ENCODE results near the gene CIAO3. TPM values are rescaled to one million over a fixed set of nuclear protein-coding genes. Genes with fewer than 3 reads are reported as not detected.
"Not testable (repeated sequence)": the region's sequence is repeated elsewhere in the genome, so short reads cannot be mapped to it uniquely, and the experiment has no call there.

CIAO3 gene
- polyA plus RNA-seq, 3 donors from 2014 or later, result 4.6 to 25.5 (median 17.5) TPM

DNA sequence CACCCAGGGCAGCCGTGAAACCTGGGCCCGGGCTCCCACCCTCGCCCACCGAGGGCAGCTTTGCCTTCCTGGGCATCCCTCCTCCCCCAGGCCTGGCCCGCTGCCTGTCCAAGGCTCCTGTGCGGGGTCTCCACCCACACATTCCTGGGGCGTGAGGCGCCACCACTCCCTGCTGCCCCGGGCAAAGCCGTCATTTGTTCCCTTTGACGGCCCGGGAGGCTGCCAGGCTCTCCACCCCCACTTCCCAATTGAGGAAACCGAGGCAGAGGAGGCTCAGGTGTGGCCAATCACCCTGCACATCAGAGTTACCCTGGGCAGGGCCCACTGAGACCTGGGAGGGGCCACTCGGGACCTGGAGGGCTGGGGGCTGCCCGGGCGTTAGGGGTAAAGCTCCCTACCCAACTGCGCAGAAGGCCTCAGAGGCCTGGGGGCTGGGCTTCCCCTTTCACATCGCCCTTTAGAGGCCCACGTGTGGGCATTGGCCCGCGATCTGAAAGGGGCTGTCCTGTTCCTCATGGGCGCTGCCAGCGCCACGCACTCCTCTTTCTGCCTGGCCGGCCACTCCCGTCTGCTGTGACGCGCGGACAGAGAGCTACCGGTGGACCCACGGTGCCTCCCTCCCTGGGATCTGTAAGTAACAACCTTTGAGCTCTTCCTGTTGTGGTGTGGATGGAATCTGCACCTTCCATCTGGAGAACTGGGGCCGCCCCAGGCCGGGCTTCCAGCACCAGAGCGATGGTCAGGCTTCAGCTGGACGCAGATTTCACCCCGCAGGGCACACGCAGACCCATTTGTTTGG, 19.9 kb upstream of the CIAO3 start, which contains the start of gene MSLN:
Gene MSLN, plus strand, starts transcription at position 190 of the 799 bp plus-strand sequence. CDS start 1,947 bp downstream, outside the sequence.
- Mint-ChIP-seq H3K4me3 (no peak within 1 kb of the TSS), H3K9me3 (no peaks in the 10 kb centered on the region), H3K27ac (no peak within 1 kb of the TSS), H3K27me3 (ENCODE audit: low read depth in 3 of 3) (no peaks in the 10 kb centered on the region), H3K36me3 (no peaks in the 10 kb centered on the region), H3K4me1 (no peaks in the 10 kb centered on the region)
- no peak for DNase-seq

DNA sequence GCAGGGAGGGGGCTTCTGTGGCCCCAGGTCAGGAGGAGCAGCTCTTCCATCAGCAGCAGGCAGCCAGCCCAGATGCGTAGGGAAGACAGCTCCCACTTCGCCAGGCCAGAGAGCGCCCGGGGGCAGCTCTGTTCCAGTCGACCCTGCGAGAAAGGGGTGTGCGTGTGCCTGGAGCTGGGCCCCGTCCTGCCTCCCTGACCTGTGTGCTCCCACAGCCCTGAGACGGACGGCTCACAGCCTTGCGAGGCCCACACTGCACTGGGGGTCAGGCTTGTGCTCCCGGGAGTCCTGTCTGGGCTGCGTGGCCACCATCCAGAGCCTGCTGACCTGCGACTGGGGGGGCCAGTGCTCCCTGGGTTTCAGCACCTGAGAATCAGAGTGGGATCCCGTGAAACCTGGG, 19.3 kb upstream of the CIAO3 start:
- Mint-ChIP-seq H3K36me3 (no peaks in the 10 kb centered on the region), H3K27ac (no peak overlapping the region), H3K4me3 (no peak overlapping the region), H3K27me3 (ENCODE audit: low read depth in 3 of 3) (no peaks in the 10 kb centered on the region), H3K9me3 (no peaks in the 10 kb centered on the region), H3K4me1 (no peaks in the 10 kb centered on the region)
- no peak for DNase-seq

DNA sequence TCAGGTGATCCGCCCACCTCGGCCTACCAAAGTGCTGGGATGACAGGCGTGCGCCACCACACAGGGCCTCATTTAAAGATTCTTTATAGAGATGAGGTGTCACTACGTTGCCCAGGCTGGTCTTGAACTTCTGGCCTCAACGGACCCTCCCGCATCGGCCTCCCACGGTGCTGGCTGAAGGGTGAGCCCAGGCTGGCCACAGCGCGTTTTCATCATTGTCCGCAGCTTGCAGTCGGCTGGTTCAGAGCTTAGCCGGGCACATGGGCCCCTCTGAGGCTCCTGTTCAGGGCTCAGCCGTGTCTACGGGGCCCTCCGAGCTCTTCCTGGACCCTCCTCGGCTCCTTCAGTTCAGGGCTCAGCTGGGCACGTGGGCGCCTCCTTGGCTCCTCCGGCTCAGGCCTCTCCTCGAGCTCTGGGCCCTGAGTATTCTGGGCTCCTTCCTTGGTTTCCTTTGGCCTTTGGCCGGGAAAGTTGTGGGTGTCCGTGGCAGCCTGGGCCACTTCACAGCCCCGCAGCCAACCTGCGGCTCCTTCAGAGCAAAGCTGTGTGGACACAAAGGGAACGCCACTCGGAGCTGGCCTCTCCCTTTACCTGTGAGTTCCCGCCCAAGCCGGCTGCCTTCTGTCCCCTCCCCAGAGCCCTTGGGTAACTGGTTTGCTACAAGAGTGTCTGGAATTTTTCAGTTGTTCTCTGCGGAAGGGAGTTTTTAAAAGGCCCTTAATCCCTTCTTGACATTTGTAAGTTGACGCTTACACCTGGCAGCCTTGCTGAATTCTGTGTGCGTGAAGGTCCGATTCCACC, 18.5 kb upstream of the CIAO3 start:
- Mint-ChIP-seq H3K4me1 (no peaks in the 10 kb centered on the region), H3K9me3 (no peaks in the 10 kb centered on the region), H3K27me3 (ENCODE audit: low read depth in 3 of 3) (no peaks in the 10 kb centered on the region), H3K27ac (no peak overlapping the region), H3K36me3 (no peaks in the 10 kb centered on the region), H3K4me3 (no peak overlapping the region)
- DNase-seq, result no peak

DNA sequence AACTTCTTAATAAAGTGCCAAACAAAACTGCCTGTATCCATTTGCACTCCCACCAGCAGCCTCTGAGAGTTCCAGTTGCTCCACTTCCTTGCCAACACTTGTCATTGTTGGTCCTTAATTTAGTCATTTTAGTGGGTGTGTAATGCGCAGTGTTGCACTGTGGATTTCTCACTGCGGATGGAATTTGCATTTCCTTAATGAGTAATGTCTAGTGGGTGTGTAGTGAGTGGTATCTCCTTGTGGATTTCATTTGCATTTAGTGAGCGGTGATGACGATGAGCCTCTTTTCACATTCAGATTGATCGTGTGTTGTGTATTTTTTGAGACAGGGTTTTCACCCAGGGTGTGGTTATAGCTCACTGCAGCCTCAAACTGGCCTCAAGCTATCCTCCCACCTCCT, 15.6 kb upstream of the CIAO3 start:
- no peak for DNase-seq
- H3K27ac Mint-ChIP-seq, result no peak overlapping the region
- H3K4me3 Mint-ChIP-seq, result no peak overlapping the region
- no peaks in the 10 kb centered on the region for H3K9me3 Mint-ChIP-seq
- no peaks in the 10 kb centered on the region for H3K4me1 Mint-ChIP-seq
- H3K36me3 Mint-ChIP-seq, result no peaks in the 10 kb centered on the region
- peaks cover 0 to 4% (median 0%) of the 10 kb centered on the region in 3 donors for H3K27me3 Mint-ChIP-seq (ENCODE audit: low read depth in 3 of 3)

DNA sequence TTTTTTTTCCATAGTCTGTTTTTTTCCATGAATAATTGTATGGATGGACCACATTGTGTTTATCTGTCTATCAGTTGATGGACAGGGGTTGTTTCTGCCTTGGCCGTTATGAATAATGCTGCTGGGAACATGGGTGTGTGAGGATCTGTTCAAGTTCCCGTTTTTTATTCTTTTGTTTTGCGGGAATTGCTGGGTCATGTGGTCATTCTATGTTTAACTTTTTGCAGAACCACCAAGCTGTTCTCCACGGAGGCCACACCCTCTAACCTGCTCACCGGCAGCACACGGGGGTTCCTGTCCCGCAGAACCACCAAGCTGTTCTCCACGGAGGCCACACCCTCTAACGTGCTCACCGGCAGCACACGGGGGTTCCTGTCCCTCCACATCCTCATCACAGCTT, 13.9 kb upstream of the CIAO3 start:
- Mint-ChIP-seq H3K9me3 (no peaks in the 10 kb centered on the region), H3K27me3 (ENCODE audit: low read depth in 3 of 3) (peaks cover 0 to 5% (median 0%) of the 10 kb centered on the region in 3 donors), H3K27ac (no peak overlapping the region), H3K36me3 (no peaks in the 10 kb centered on the region), H3K4me3 (no peak overlapping the region), H3K4me1 (no peaks in the 10 kb centered on the region)
- DNase-seq, result no peak

DNA sequence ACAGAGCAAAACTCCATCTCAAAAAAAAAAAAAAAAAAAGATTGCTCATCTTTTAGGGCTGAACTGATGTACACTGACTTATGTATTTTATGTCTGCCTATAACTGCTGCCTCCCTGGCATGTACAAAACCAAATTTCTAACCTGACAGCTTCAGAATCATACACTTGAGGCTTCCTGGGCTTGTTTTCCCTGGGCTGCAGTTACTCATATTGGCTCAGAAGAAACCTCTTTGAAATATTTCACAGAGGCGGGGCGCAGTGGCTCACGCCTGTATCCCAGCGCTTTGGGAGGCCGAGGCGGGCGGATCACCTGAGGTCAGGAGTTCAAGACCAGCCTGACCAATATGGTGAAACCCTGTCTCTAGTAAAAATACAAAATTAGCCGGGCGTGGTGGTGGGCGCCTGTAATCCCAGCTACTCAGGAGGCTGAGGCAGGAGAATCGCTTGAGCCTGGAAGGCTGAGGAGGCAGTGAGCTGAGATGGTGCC, 13.4 kb upstream of the CIAO3 start:
- H3K4me3 Mint-ChIP-seq; H3K9me3 Mint-ChIP-seq; DNase-seq; H3K27ac Mint-ChIP-seq; H3K4me1 Mint-ChIP-seq; H3K27me3 Mint-ChIP-seq (ENCODE audit: low read depth in 3 of 3); H3K36me3 Mint-ChIP-seq: not testable (repeated sequence)

DNA sequence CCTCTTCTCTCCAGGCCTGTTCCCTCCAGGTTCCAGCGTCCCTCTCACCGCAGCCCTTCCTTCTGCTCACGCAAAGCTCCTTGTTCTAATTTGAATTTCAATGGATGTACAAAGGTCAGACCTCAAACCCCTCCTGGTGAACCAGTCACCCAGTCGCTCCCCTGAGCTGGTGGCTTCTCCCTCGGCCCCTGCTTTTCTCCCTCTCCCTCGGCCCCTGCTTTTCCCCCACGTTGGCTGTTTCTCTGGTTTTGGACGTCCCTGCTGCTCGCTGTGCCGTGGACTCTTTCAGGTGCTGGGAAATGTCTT, 11.2 kb upstream of the CIAO3 start:
- Mint-ChIP-seq H3K4me1 (no peaks in the 10 kb centered on the region), H3K27ac (no peak overlapping the region), H3K27me3 (ENCODE audit: low read depth in 3 of 3) (peaks cover 0 to 5% (median 0%) of the 10 kb centered on the region in 3 donors), H3K9me3 (no peaks in the 10 kb centered on the region), H3K4me3 (no peak overlapping the region), H3K36me3 (no peaks in the 10 kb centered on the region)
- DNase-seq, result no peak

DNA sequence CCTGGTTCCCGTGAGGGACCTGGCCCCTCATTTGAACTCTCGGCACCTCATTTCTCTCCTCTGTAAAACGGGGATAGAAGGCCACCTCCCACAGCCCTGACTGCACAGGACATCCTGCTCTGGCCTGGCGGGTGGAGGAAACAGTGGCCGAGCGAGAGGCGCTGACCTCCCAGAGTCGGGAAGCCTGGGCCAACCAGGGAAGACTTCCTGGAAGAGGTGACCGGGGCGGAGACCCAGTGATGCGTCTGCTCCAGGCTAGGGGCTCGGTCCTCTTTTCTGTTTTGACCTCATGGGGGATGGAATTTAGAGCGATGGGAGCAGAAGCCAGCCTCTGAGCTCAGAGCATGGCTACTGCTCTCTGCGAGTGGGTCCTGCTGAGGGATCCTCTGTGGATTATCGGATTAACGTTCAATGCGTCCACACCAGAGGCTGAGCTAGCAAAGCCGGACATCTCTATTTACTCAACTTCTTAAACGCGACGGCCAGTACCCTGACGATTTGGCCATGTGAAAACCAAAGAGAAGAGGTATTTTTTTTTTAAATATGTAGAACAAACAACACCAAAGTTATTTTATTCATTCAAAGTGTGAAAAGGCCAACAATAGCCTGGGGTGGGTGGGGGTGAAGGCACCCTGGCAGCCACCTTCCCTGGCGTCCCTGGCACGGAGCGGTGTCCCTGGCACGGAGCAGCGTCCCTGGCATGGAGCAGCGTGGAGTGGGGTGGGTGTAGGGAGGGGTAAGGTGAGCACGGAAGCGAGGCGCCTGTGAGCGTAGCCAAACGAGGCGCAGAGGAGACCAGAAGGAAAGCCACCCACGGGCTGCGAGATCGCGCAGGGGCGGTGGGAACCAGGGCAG, 10.6 kb upstream of the CIAO3 start:
- DNase-seq, result no peak
- H3K27me3 Mint-ChIP-seq (ENCODE audit: low read depth in 3 of 3), result peaks cover 0 to 5% (median 2%) of the 10 kb centered on the region in 3 donors
- no peaks in the 10 kb centered on the region for H3K36me3 Mint-ChIP-seq
- no peaks in the 10 kb centered on the region for H3K4me1 Mint-ChIP-seq
- no peak overlapping the region for H3K4me3 Mint-ChIP-seq
- H3K9me3 Mint-ChIP-seq, result no peaks in the 10 kb centered on the region
- no peak overlapping the region for H3K27ac Mint-ChIP-seq

DNA sequence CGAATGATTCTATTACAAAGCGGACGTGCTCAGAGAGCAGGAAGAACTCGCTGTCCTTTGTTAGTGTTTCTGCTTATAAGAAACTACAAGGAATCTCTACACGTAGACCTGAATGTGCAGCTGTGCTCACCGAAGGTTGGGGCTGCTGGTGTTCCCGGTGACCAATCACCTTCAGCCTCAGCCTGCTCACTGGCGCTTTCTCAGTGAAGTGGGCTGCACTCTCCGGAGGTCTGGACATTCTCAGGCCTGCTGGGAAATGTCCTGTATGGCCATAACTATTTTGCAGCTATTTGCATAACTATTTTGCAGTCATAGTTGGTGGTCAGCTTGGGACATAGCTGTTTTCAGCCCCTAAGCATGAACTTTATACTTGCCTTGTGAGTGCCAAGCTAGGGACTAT, 9.7 kb upstream of the CIAO3 start:
- no peak for DNase-seq
- H3K27me3 Mint-ChIP-seq (ENCODE audit: low read depth in 3 of 3), result peaks cover 0 to 5% (median 2%) of the 10 kb centered on the region in 3 donors
- H3K27ac Mint-ChIP-seq, result no peak overlapping the region
- H3K4me3 Mint-ChIP-seq, result no peak overlapping the region
- no peaks in the 10 kb centered on the region for H3K9me3 Mint-ChIP-seq
- H3K36me3 Mint-ChIP-seq, result no peaks in the 10 kb centered on the region
- H3K4me1 Mint-ChIP-seq, result no peaks in the 10 kb centered on the region

DNA sequence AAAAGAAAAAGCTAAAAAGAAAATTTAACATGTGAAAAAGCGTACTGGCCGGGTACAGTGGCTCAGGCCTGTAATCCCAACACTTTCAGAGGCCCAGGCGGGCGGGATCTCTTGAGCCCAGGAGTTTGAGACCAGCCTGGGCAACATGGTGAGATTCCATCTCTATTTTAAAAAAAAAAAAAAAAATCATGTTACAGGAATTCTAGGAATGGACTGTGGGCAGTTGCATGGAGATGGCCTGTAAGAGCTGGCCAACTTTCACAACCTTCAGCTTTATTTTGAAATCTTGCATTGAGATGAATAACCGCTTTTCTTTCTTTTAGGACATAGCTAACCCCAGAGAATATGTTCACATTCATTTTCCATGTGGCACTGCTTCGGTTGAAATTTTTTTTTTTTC, 8.2 kb upstream of the CIAO3 start:
- no peaks in the 10 kb centered on the region for H3K36me3 Mint-ChIP-seq
- no peaks in the 10 kb centered on the region for H3K9me3 Mint-ChIP-seq
- no peak for DNase-seq
- H3K27ac Mint-ChIP-seq, result no peak overlapping the region
- no peak overlapping the region for H3K4me3 Mint-ChIP-seq
- no peaks in the 10 kb centered on the region for H3K4me1 Mint-ChIP-seq
- peaks cover 0 to 5% (median 2%) of the 10 kb centered on the region in 3 donors for H3K27me3 Mint-ChIP-seq (ENCODE audit: low read depth in 3 of 3)

DNA sequence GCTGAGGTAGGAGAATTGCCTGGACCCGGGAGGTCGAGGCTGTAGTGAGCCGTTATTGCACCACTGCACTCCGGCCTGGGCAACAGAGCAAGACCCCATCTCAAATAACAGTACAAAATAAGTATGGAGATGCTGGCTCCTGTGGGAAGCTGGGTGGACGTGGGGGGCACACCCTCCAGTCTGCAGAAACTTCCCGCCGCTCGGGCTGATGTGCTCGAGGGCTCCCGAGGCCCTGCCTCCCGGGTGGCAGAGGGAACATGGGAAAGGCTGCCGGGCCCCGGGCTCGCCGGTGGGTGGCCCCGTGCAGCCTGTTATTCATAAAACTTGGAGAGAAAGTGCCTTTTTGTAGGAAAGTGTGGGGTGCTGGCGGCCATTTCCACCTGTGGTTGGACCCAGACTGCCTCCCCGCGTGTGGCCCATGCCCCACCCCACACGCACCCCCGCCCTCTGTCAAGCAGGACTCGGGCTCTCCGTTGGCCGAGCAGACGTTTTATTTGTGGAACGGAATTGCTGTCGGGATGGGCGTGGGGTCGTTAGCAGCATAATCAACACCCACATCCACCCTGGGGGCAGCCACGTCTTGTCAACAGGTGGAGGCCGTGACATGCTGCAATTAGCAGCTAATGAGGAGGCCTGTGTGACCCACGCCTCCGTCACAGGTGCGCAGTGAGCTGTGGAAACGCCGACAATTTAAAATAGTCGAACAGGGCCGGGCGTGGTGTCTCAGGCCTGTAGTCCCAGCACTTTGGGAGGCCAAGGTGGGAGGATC, 7.4 kb upstream of the CIAO3 start:
- no peaks in the 10 kb centered on the region for H3K36me3 Mint-ChIP-seq
- no peak overlapping the region for H3K4me3 Mint-ChIP-seq
- H3K27me3 Mint-ChIP-seq (ENCODE audit: low read depth in 3 of 3), result peaks cover 0 to 4% (median 2%) of the 10 kb centered on the region in 3 donors
- H3K4me1 Mint-ChIP-seq, result no peaks in the 10 kb centered on the region
- no peaks in the 10 kb centered on the region for H3K9me3 Mint-ChIP-seq
- DNase-seq, result no peak
- H3K27ac Mint-ChIP-seq, result no peak overlapping the region

DNA sequence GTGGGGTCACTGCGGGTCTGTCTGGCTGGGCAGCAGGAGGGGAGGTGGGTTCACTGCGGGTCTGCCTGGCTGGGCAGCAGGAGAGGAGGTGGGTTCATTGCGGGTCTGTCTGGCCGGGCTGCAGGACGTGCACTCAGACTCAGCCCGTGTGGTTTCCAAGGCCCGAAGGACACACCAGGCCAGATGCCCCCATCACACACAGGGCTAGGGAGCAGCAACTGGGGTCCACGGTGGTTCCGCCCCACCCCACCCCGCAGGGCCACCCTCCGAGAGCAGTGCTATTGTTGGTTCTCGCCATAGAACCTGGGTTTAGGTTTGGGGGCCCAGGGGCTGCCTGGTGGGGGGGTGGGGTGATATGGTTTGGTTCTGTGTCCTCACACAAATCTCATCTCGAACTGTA, 5.8 kb upstream of the CIAO3 start:
- no peaks in the 10 kb centered on the region for H3K36me3 Mint-ChIP-seq
- no peaks in the 10 kb centered on the region for H3K9me3 Mint-ChIP-seq
- no peak overlapping the region for H3K27ac Mint-ChIP-seq
- H3K4me3 Mint-ChIP-seq, result no peak overlapping the region
- no peak for DNase-seq
- peaks cover 0 to 1% of the 10 kb centered on the region in 2 donors for H3K4me1 Mint-ChIP-seq
- H3K27me3 Mint-ChIP-seq (ENCODE audit: low read depth in 3 of 3), result peaks cover 0 to 3% (median 2%) of the 10 kb centered on the region in 3 donors

DNA sequence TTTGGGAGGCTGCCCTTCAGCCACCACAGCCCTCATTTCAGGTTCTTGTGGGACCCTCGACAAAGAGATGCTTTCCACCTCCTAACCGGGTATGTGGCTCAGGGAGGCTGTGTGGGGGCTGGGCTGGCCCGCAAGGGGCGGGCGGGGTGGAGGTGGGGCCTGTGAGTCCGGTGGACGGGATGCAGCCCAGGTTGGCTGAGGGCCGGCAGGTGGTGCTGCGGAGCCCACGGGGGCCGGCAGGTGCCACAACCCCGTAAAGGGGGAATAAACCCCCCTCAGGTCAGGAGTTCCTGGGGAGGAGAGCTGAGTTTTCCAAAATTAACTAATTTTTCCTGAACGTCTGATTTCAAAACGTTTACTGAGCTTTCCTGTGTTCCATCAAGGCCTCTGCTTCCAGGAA, 4.9 kb upstream of the CIAO3 start:
- Mint-ChIP-seq H3K27me3 (ENCODE audit: low read depth in 3 of 3) (peaks cover 0 to 2% (median 0%) of the 10 kb centered on the region in 3 donors), H3K9me3 (no peaks in the 10 kb centered on the region), H3K4me1 (peaks cover 0 to 3% of the 10 kb centered on the region in 2 donors), H3K4me3 (no peak overlapping the region), H3K27ac (no peak overlapping the region), H3K36me3 (no peaks in the 10 kb centered on the region)
- no peak for DNase-seq

All from immature natural killer cell (primary cell).